Mammary microvascular endothelial cell (primary cell): Measurements from ENCODE around the gene AKAIN1. TPM values are rescaled to one million over a fixed set of nuclear protein-coding genes. Genes with fewer than 3 reads are reported as not detected.

ENCODE experiments used
- total RNA-seq: library from RNA; depleted of rRNA; stranded (reverse); fragments of >200 nt; gene quantifications from 2 replicates; pipeline ENCODE4 v1.2.3, GENCODE V29; 2015

AKAIN1 gene
- total RNA-seq = not detected in 2 replicates

GRCh38 chr18:5197032-5197434 is at the start of gene AKAIN1:
Gene AKAIN1 (minus strand): TSS chr18:5197257. CDS start chr18:5197053, 204 bp downstream.

Other genes starting within 250 kb of the AKAIN1 start
- gene ZBTB14, start 98.5 kb upstream of the AKAIN1 start, total RNA-seq = 6.5 and 10.1 TPM in 2 replicates